H7 (cell line): ENCODE results near the gene SMAD3. TPM values are rescaled to one million over a fixed set of nuclear protein-coding genes. Genes with fewer than 3 reads are reported as not detected.

Source experiments
- DNase-seq: peaks from one replicate; pipeline ENCODE4 v3.0.0; 2012
- H3K27me3 ChIP-seq: 2 replicates; pipeline ENCODE4 v1.6.0; 2011; ENCODE audit warnings: mild to moderate bottlenecking, low read length; ENCODE audit not compliant: control insufficient read depth, insufficient read depth
- H3K36me3 ChIP-seq: replicated peaks from 2 replicates; pipeline ENCODE4 v1.5.1; 2011; ENCODE audit warnings: low read length; ENCODE audit not compliant: control insufficient read depth, insufficient read depth
- H3K4me3 ChIP-seq: 2 replicates; pipeline ENCODE4 v1.5.1; 2011; ENCODE audit warnings: low read depth, mild to moderate bottlenecking, control low read depth, low read length, moderate library complexity; ENCODE audit not compliant: insufficient read depth
- total RNA-seq: library from RNA; depleted of rRNA; stranded (reverse); fragments of >200 nt; shearing (Covaris generic); gene quantifications from 2 replicates; pipeline ENCODE4 v1.2.3, GENCODE V29; 2014

Gene SMAD3
- total RNA-seq, 1 experiment from 2014 or later, result 29.2 TPM

DNA sequence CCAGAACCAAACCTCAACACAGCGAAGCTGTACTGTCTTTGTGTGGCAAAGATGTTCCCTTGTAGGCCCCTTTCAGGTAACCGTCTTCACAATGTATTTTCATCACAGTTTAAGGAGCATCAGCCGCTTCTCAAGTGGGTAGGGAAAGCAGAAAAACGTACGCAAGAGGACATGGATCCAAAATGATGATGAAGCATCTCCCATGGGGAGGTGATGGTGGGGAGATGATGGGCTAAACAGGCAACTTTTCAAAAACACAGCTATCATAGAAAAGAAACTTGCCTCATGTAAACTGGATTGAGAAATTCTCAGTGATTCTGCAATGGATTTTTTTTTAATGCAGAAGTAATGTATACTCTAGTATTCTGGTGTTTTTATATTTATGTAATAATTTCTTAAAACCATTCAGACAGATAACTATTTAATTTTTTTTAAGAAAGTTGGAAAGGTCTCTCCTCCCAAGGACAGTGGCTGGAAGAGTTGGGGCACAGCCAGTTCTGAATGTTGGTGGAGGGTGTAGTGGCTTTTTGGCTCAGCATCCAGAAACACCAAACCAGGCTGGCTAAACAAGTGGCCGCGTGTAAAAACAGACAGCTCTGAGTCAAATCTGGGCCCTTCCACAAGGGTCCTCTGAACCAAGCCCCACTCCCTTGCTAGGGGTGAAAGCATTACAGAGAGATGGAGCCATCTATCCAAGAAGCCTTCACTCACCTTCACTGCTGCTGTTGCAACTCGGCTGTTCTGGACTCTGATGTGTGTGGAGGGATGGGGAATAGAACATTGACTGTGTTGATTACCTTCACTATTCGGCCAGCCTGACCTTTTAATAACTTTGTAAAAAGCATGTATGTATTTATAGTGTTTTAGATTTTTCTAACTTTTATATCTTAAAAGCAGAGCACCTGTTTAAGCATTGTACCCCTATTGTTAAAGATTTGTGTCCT, 129.0 kb downstream of the SMAD3 start:
- Histone ChIP-seq H3K4me3 (no peak overlapping the region), H3K36me3 (peaks cover 10% of the 10 kb centered on the region), H3K27me3 (no peaks in the 10 kb centered on the region)
- no peak for DNase-seq

GRCh38 chr15:67195305-67195704, 129.9 kb downstream of the SMAD3 start:
- H3K27me3 ChIP-seq, result no peaks in the 10 kb centered on the region
- DNase-seq, result no peak
- peaks cover 8% of the 10 kb centered on the region for H3K36me3 ChIP-seq
- H3K4me3 ChIP-seq, result no peak overlapping the region

DNA sequence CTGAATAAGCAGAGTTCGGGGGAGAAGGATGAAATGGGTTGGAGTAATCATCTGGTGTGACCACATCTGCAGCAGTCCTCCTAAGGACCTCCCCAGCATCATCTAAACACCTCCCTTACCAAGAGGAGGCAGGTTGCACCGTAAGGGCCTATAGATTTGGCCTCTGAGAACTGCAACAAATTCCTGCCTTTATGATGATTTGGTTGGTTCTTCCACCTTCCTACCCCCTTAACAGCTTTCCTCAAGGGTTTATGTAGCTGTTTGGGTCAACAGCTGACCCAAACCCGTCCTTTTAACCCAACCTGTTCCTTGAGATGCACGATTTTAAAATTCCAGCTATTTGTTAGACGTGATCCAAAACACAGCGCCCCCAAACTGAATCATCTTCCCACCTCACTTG, 130.8 kb downstream of the SMAD3 start:
- Histone ChIP-seq H3K36me3 (peaks cover 5% of the 10 kb centered on the region), H3K4me3 (no peak overlapping the region)

DNA sequence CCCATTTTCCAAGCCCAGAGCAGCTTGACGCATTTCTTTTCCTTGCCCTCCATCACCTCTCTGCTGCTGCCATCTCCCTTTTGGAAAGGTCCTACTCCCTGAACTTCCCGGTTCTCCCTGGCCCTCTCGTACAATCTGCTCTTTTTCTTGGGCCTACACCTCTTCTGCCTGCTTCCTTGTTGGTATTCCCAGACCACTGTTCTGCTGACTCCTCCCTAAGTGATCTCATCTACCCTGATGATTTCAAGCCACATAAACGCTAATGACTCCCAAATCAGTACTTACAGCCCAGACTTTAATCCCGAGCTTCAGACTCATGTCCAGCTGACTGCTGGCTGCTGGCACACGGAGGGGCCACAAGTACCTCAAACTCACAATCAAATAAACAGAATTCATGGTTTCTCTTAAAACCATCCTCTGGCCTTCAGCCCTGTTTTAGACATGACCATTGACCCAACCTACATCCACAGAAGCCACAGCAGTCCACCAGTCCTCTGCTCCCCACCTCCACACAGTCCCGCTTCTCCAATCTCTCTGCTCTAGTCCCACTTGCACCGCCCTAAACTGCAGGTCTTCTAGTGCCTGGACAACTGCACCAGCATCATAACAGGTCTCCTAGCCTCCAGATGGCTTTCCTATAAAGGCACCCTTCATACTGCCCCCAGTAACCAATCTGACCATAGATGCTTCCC, 131.4 kb downstream of the SMAD3 start:
- Histone ChIP-seq H3K27me3 (no peaks in the 10 kb centered on the region), H3K4me3 (no peak overlapping the region), H3K36me3 (peaks cover 5% of the 10 kb centered on the region)
- no peak for DNase-seq

More for the DNA sequence above, 130.8 kb downstream of the SMAD3 start:
- H3K27me3 ChIP-seq, result no peaks in the 10 kb centered on the region
- no peak for DNase-seq

GRCh38 chr15:67197364-67197695, 131.9 kb downstream of the SMAD3 start:
- peaks cover 3% of the 10 kb centered on the region for H3K36me3 ChIP-seq
- no peak for DNase-seq
- H3K27me3 ChIP-seq, result no peaks in the 10 kb centered on the region
- H3K4me3 ChIP-seq, result no peak overlapping the region

DNA sequence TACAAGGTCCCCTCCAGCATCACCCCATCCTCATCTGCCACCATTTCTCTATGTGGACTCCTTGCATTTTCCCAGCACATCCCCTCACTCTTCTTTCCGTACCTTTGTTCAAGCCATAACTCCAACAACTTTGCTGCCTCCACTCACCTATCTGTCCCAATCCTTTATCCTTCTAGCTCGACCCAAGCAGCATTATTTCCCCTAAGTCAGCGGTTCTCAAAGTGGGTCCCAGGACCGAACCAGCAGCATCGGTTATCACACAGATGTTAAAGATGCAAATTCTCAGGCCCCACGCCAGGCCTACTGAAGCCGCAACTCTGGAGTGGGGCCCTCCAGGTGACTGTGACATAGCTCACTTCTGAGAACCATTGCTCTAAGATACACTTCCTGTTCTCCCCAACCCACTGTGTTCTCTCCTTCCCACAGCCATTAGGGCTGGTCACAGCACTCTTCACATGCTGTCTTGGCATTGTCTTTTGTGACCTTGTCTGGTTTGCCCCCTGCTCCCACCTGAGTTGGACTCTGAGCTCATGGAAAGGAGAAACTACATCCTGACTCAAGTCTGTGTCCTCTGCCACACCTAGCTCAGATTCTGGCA, 132.9 kb downstream of the SMAD3 start:
- Histone ChIP-seq H3K36me3 (peaks cover 5% of the 10 kb centered on the region), H3K4me3 (no peak overlapping the region), H3K27me3 (no peaks in the 10 kb centered on the region)
- no peak for DNase-seq

GRCh38 chr15:67199391-67199790, 134.0 kb downstream of the SMAD3 start:
- Histone ChIP-seq H3K36me3 (peaks cover 5% of the 10 kb centered on the region), H3K27me3 (no peaks in the 10 kb centered on the region), H3K4me3 (no peak overlapping the region)
- no peak for DNase-seq

DNA sequence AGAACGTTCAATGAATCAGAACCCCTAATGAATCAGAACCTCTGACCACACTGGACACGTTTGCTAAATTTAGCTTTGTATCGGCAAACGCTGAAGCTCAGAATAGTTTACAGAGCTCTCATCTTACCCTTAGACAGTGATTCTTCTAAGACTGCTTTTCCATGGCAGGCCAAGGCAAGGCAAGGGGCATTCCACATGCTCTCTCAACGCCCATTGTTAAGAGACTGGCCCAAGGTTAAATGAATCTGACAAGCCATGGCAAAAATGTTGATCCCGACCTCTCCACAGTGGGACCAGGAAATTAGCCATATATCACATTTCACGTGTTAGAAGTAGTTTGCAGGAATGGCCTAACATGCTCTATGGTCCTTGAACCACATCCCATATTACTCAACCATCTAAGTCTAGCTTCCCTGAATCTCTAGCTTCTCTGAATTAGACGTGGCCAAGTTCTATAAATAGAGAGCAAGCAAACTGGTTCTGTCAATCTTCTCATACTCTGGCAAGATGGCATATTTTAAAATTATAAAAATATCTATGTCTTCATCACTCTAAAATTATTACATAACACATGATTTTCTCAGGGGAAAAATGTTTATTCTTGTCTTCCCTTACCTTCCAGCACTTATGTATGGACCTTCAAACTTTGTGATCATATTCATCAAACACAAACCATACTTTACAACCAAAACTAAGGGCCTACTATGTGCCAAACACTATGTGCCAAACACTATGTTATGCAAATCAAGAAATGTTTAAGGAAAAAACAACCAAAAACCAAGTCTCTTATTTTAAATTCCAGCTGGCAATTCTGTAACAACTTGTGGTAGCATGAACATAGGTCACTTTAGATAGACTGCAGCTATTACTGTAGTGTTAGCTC, 134.7 kb downstream of the SMAD3 start:
- Histone ChIP-seq H3K27me3 (no peaks in the 10 kb centered on the region), H3K36me3 (peaks cover 5% of the 10 kb centered on the region), H3K4me3 (no peak overlapping the region)
- DNase-seq, result no peak

GRCh38 chr15:67201136-67201535, 135.7 kb downstream of the SMAD3 start:
- no peak for DNase-seq
- Histone ChIP-seq H3K4me3 (no peak overlapping the region), H3K27me3 (no peaks in the 10 kb centered on the region), H3K36me3 (peaks cover 5% of the 10 kb centered on the region)

DNA sequence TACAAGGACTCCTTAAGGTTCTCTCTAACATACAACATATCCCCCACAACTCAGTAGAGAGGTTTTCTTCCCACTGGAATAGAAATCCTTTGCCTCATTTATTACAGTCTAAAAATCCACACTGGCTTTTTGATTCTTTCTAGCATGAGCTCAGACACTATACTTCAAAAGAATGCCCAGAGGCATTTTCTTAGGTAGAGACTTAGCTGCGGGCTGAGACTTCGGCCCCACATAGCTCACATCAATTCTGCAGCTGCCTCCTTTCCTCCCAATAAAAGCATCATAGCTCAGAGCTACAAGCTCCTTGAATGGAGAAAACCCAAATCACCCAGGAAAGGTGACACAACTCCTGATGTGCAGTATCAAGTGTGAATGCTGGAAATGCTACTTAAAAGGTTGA, 136.7 kb downstream of the SMAD3 start:
- no peak overlapping the region for H3K4me3 ChIP-seq
- H3K27me3 ChIP-seq, result no peaks in the 10 kb centered on the region
- DNase-seq, result no peak
- peaks cover 5% of the 10 kb centered on the region for H3K36me3 ChIP-seq

GRCh38 chr15:67202991-67203390, 137.6 kb downstream of the SMAD3 start:
- Histone ChIP-seq H3K36me3 (peaks cover 5% of the 10 kb centered on the region), H3K4me3 (no peak overlapping the region), H3K27me3 (no peaks in the 10 kb centered on the region)
- no peak for DNase-seq

DNA sequence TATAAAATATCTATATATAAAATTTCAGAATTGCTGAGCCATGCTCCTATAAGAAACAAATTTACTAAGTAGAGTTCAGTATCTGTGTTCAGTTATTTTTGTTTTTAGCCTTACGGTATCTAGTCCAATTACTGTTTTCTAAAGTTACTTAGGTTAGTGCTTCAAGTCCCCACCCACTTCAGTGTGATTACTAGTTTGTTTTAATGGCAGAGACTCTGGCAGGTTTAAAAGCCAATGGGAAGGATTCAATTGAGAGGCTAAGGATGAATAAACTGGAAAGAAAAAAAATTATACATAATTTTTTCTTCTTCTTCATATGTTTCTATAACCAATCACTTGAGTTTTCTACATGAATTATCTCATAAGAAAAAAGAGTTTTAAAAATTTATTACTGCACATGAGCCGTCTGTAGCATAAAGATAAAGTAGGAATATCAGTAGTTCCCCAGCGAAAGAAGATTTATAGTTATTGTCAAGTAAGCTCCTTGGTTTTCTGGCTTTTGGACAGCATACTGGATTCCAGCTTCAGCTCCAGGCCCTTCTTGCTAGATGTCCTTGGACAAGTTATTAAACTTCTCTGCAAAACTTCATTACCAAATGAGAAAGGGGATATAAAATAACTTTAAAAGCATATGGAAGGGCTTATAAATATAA, 142.3 kb downstream of the SMAD3 start:
- DNase-seq, result no peak
- H3K27me3 ChIP-seq, result no peaks in the 10 kb centered on the region
- H3K36me3 ChIP-seq, result no peaks in the 10 kb centered on the region; the same call in none of the 2 replicates
- H3K4me3 ChIP-seq, result no peak overlapping the region

- H3K27me3 ChIP-seq, result no peaks in the 10 kb centered on the region
- no peak for DNase-seq
- H3K4me3 ChIP-seq, result no peak overlapping the region
- no peaks in the 10 kb centered on the region; the same call in none of the 2 replicates for H3K36me3 ChIP-seq
Measured at GRCh38 chr15:67208396-67208795, 143.0 kb downstream of the SMAD3 start.
